GM21515 (cell line): Measurements from ENCODE around the gene AGO4.

Experiments
- ATAC-seq: cut with Tn5 transposase; IDR thresholded peaks from one replicate; pipeline ENCODE4 v1.9.1; 2021; ENCODE audit not compliant: unreplicated experiment

The AGO4 gene

GRCh38 chr1:35894183-35894582 is 86.4 kb downstream of the AGO4 start:
- peak; percentile 49 for ATAC-seq

DNA sequence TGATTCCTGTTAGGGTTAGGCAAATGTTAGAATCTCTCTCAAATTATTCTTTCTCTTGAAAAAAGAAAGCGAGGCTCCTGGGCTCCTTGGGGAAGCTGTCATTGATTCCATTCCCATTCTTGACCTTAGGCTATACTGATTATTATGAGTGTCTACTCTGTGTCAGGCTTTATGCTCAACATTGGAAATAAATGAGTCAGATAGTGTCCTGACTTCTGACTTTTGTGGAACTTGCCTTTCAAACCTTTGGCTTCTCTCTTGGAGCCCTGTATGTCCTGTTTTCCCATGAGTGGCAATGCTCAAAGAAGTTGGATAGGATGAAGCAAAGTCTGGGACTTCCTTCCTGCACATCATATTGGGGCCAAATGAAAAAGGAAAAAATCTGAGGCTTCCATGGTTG is 86.8 kb downstream of the AGO4 start:
- no peak for ATAC-seq

DNA sequence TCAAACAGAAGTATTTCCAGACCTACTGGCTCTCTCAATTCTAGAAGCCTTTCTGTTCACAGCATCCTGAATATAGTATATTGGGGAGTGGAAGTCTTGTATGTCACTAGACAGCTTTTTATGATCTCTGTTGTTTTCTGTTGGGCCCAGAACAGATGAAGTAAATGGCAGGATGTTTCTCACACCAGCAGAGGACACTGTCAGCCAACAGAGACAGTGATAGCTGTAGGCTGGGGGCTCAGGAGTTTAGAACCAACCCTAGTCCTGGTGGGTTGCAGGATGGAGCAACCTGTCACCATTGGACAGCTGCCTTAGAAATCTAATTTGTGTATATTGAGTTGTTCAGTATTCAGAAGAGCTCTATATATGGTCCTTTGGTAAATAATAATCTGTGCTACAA is 92.1 kb downstream of the AGO4 start:
- no peak for ATAC-seq

- ATAC-seq: no peak
These were observed 93.4 kb downstream of the AGO4 start for GRCh38 chr1:35901235-35901634.

DNA sequence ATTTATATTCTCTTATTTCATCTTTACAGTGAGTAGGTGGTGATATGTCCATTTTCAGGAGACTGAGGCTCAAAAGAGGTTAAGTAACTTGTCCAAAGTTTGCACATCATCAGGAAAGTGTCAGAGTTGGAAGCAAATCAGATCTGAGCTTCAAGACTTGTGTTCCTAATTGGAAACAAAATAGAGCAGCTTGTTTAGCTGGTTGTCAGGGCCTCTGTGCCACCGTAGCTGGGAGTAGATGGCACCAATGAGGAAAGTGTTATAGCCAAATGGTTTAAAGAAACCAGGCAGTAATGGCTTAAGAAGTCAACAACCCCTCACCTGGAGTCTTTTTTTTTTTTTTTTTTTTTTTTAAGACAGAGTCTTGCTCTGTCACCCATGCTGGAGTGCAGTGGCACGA is 94.9 kb downstream of the AGO4 start:
- no peak for ATAC-seq
